NCI-H524 treated with DMSO at 0.1 percent for 48 hours (cell line): ENCODE measurements around the gene PCDHGA1.
A peak's percentile ranks its signal among the peaks of the same experiment; 100 is the strongest.

Experiments used
- DNase-seq: peaks from one replicate; lab custom pipeline; 2025; lab: John Stamatoyannopoulos, UW

PCDHGA1 gene

DNA sequence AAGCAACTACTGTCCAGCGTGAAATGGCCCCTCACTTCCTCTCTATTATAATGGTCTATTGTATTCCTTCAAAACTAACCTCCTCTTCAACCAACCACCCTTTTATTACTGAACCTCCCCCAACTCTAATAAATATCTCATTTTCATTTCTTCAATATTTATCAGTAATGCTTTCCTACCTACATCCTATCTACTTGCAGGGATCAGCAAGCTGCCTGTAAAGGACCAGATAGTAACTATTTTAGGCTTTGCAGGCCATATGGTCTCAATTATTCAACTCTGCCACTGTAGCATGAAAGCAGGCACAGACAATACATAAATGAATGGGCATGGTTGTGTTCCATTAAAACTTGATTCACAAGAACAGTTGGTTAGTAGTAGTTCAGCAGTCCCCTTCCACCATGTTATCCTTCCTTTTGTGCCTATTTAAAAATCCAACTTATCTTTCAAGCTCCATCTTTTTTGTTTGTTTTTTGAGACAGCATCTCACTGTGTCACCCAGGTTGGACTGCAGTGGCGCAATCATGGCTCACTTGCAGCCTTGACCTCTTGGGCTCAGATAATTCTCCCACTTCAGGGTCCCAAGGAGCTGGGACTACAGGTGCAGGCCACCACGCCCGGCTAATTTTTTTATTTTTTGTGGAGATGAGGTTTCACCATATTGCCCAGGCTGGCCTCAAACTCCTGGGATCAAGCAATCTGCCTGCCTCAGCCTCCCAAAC lies 204.3 kb downstream of the PCDHGA1 start:
- no peak for DNase-seq

DNA sequence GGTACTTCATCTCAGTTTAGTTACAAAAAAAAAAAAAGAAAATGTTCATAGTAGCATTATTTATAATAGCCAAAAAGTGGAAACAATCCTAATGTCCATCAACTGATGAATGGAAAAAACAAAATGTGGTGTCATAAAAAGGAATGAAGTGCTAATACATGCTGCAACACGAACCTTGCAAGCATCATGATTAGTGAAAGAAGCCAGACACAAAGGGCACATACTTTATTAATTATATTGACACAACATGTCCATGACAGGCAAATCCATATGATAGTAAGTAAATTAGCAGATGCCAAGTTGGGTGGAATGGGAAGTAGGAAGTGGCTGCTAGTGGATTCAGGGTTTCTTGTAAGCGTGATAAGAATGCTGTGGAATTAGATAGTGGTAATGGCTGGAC lies 212.7 kb downstream of the PCDHGA1 start:
- no peak for DNase-seq

DNA sequence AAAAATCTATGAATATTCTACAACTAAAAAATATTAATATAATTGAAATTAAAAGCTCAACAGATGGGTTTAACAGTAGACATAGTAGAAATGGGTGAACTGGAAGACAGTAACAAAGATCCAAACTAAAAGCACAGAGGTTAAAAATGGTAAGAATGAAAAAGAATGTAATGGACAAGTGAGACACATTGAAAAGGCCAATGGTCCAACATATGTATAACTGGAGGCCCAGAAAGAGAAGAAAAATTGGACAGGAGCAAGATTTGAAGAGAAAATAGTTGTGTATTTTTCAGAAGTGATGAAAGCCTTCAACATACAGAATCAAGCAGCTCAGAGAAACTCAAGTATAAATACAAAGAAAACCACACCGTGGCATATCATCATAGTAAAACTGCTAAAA lies 217.2 kb downstream of the PCDHGA1 start:
- no peak for DNase-seq

DNA sequence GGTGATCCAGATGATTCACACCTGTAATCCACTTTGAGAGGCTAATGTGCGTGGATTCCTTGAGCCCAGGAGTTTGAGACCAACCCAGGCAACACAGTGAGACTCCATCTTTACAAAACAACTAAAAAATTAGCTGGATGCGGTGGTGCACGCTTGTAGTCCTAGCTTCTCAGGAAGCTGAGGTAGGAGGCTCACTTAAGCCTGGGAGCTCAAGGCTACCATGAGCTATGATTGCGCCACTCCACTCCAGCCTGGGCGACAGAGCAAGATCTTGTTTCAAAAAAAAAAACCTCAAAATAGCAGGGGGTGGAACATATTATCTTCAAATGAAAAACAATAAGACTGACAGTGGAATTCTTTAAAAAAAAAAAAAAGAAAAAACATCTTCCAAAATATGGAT lies 217.6 kb downstream of the PCDHGA1 start:
- DNase-seq: no peak

DNA sequence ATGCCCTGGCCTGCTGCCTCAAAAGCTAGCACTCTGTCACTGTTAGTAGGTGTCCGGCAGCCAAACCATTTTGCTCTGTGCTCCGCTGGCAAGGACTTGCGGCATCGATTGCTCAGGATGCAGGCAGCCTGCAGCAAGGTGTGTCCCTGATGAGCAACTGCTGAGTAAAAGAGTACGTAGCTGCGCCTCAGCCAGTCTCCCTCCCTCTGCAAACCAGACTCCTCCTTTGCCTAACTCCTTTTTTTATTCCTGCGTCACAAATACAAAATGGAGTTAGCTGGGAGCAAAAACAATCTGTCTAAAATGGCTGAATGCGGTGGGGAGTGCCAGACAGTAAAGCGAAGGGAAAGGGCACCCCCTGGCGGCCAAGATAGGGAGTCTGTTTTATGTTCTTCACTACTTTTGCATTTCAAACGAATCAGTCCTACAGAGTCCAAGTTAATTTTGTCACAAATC lies 227.4 kb downstream of the PCDHGA1 start:
- peak; percentile 57 for DNase-seq

DNA sequence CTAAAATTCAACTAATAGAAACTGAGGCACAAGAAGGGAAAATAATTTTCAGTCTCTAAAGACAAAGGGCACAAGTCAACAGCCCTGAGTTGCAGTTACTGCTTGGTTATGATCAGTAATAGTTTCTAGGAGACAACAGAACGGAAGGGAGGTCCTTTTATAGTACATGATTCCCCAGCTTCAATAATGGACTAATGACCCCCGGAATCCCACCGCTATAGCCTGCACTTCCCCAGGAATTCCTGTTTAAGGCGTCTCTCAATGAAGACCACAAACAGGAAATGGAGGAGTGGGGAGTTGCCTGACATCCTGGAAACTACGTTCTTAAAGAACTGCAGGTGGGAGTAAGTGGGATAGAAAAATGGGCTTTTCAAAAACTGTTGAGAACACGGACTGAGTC lies 227.8 kb downstream of the PCDHGA1 start:
- DNase-seq: no peak

DNA sequence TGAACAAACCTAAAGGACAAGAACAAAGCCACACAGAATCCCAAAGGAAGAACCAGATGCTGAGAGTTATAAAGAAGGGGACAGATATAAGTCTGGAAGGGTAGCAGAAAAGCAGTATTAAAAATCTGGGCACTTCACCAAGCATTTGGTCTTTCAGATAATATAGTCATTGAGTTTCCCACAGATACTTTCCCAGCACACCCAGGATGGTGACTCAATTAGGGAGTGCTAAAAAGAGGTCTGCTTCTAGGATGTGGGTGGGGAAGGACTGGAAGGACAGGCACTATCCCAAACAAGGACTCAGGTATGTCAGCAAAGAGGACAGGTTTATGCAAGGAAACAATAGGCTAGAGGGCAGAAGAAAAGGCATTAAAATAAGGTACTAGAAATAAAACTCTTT lies 229.1 kb downstream of the PCDHGA1 start:
- DNase-seq: no peak

DNA sequence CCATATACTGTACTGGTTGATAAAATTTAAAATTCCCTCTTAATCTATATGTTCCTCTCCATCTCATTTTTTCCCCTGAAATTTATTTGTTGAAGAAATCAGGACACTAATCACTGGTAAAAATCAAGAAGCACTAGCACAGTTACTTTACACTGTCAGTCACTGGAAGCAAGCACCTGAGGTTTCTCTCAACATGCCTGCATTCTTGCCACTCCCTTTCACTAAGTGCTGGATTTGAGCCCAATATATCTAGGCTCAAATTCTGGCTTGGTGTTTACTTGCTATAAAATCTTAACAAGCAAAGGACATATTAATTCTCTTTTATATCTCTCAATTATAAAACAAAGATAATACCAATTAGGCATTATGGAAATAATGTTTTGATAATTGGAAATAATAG lies 229.8 kb downstream of the PCDHGA1 start:
- DNase-seq: no peak

DNA sequence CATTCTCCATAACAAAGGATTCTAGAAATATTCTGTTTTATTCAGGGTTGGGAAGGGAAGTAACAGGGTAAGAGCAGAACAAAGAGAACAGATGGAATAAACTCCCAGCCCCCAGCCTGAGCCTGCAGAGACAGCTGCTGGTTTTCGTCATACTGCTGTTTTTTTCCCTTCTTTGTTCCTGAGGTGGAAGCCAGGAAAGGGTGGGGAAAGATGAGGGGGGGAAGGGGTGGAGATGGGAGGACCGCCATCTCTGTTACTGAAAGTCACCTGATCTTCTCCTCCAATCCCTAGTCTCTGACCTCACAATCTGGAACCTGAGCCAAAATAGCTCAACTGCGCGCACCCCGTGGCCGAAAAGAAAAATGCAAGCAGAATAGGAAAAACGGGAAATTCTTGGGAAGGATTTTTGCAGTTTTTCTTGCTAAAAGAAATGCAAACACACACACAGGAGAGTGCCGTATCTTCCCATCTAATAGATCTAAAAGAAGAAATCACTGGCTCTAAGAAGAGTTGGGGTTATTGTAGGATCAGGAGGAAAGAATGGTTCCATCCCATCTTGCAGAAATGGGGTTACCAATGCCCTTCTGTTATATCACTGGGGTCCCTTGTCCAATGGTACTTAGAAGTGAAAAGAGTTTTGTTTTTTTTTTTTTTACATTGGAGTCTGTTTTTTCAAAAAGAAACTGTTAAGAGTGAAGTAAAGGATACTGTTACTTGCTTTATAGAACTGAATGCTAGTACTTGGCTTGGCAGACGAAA lies 230.6 kb downstream of the PCDHGA1 start:
- peak; percentile 84 for DNase-seq
